ENCODE results near the gene ESYT2. TPM values are rescaled to one million over a fixed set of nuclear protein-coding genes. Genes with fewer than 3 reads are reported as not detected.
"Not testable (repeated sequence)": the region's sequence is repeated elsewhere in the genome, so short reads cannot be mapped to it uniquely, and the experiment has no call there.

ESYT2 gene
- total and polyA plus RNA-seq, 2 of the 4 experiments (the other 2 are of a cell fraction) = 26.7 to 69.9 TPM

DNA sequence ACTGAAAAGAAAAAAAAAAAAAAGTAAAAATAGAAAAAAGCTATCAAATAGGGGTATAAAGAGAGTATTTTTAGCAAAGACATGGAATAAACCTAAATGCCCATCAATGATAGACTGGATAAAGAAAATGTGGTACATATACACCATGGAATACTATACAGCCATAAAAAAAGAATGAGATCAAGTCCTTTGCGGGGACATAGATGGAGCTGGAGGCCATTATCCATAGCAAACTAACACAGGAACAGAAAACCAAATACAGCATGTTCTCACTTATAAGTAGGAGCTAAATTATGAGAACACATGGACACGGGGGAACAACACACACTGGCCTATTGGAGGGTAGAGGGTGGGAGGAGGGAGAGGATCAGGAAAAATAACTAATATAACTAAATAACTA is 131.7 kb downstream of the ESYT2 start:
- H4K8ac ChIP-seq (ENCODE audit: low read depth in 2 of 2, low read length in 2 of 2); POLR2A ChIA-PET (ENCODE audit: unreplicated experiment); H3K14ac ChIP-seq (replicated peaks; ENCODE audit: low read depth, low read length); dilution Hi-C loops (cut with HindIII; ENCODE audit: low sequenced_read_pairs, unreplicated experiment); H2AFZ ChIP-seq (replicated peaks; ENCODE audit: low read length, poor library complexity); H3K9me3 ChIP-seq (ENCODE audit: control insufficient read depth, insufficient read depth, low read length); H2BK20ac ChIP-seq (ENCODE audit: low read depth, low read length); H2BK5ac ChIP-seq (ENCODE audit: low read depth, low read length, poor library complexity, severe bottlenecking); DNase-seq; H3K36me3 ChIP-seq (ENCODE audit: control insufficient read depth, insufficient read depth, low read length); H3K9ac ChIP-seq (ENCODE audit: low read depth, low read length); H3K4ac ChIP-seq (ENCODE audit: low read depth, low read length); H3K4me3 ChIP-seq (ENCODE audit: insufficient read depth, low read depth, low read length); H3K4me2 ChIP-seq (ENCODE audit: low read depth, low read length); H4K91ac ChIP-seq (ENCODE audit: insufficient read depth, low read depth, low read length); H2AK9ac ChIP-seq (replicated peaks; ENCODE audit: low read depth, low read length, poor library complexity); H2AK5ac ChIP-seq (ENCODE audit: low read depth, low read length); H2BK15ac ChIP-seq (ENCODE audit: low read depth, low read length); H3K18ac ChIP-seq (ENCODE audit: low read depth, low read length); BruUV-seq (replicated peaks); H3K9me1 ChIP-seq (ENCODE audit: insufficient read depth, low read length); H3K56ac ChIP-seq (ENCODE audit: extremely low read depth, insufficient read depth, low read length); H3K4me1 ChIP-seq (ENCODE audit: control insufficient read depth, insufficient read depth, low read length); H3K27me3 ChIP-seq (ENCODE audit: control insufficient read depth, insufficient read depth, low read length); ATAC-seq (ENCODE audit: low read depth); H2BK120ac ChIP-seq (ENCODE audit: low read depth, low read length); H3K23ac ChIP-seq (ENCODE audit: low read depth, low read length); H4K20me1 ChIP-seq (ENCODE audit: insufficient read depth, low read length); H4K5ac ChIP-seq (ENCODE audit: low read depth, low read length); H3K27ac ChIP-seq (ENCODE audit: insufficient read depth, low read length): not testable (repeated sequence)
- peaks cover 43 to 54% of the 10 kb centered on the region in 2 experiments for H3K79me1 ChIP-seq (ENCODE audit: low read depth in 1 of 2, low read length in 2 of 2)
- in situ Hi-C loops (cut with MboI; ENCODE audit: low sequenced_read_pairs) = loop anchor here (5.0 kb wide), 1 partner anchor 280 kb away; no protein-coding TSS in a partner anchor
- CTCF ChIA-PET = interaction anchor here (0.6 to 3.0 kb wide), 5 partner anchors 19 to 279 kb away, joined by 3 to 32 read pairs (median 3); no protein-coding TSS in a partner anchor
- WGBS, 2 experiments (ENCODE audit: extremely low coverage in 2 of 2, insufficient read length in 1 of 2) = no CpG with 5 or more reads among the region's 2 CpGs
- intact Hi-C loops (cut with micrococcal nuclease) = loop anchor here (2.0 kb wide), 1 partner anchor 131 kb away; the partner anchor contains the start of gene ESYT2
